Measurements from ENCODE around the gene MRPS34. TPM values are rescaled to one million over a fixed set of nuclear protein-coding genes. Genes with fewer than 3 reads are reported as not detected.

Gene MRPS34
- total RNA-seq, 1 donor from 2014 or later: 75.1 TPM

DNA sequence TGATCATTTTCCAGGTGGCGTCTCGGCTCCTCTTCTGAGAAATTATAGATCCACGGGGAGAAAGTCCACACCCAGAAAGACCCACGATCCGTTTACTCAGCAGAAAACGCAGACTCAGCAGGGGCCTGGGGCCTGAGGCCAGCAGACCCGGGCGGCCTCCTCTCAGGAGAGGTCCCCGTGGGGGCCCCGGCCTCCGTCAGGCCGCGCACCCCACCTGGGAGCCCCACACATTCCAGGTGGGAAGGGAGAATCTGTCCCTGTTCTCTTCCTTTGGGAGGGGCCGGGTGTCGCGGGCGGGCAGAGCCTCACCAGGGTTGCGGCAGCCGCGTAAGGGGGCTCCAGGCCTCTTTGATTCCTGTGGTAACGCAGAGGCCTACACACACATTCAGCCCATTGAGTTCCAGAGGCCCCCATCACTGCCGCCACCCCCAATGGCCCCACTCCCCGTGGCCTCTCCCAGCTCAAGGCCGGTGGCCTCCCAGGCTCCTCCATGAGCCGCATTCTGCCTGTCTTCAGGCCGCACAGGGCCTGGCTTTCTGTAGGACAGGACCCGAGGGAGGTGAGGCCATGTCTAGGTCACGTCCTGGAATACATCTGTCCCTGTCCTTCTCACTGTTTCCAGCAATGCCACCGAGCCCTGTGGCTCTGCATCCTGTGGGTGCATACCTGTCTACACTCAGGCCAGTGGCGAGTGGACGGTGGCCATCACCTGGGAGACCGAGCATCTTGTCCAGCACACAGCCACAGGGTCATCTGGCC, 22.2 kb upstream of the MRPS34 start:
- H3K27ac Mint-ChIP-seq (ENCODE audit: unreplicated experiment): no peak overlapping the region
- peaks cover 9% of the 10 kb centered on the region for H3K9me3 Mint-ChIP-seq (ENCODE audit: unreplicated experiment)
- peak; percentile 16 for DNase-seq
- no peaks in the 10 kb centered on the region for H3K4me1 Mint-ChIP-seq (ENCODE audit: low read depth, unreplicated experiment)
- H3K4me3 Mint-ChIP-seq (ENCODE audit: unreplicated experiment): no peak overlapping the region
- TF ChIP-seq, protein P1, sequence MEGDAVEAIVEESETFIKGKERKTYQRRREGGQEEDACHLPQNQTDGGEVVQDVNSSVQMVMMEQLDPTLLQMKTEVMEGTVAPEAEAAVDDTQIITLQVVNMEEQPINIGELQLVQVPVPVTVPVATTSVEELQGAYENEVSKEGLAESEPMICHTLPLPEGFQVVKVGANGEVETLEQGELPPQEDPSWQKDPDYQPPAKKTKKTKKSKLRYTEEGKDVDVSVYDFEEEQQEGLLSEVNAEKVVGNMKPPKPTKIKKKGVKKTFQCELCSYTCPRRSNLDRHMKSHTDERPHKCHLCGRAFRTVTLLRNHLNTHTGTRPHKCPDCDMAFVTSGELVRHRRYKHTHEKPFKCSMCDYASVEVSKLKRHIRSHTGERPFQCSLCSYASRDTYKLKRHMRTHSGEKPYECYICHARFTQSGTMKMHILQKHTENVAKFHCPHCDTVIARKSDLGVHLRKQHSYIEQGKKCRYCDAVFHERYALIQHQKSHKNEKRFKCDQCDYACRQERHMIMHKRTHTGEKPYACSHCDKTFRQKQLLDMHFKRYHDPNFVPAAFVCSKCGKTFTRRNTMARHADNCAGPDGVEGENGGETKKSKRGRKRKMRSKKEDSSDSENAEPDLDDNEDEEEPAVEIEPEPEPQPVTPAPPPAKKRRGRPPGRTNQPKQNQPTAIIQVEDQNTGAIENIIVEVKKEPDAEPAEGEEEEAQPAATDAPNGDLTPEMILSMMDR (IDR thresholded peaks at IDR 0.05; ENCODE audit: partially characterized antibody, unreplicated experiment): no peak
- H3K27me3 Mint-ChIP-seq (ENCODE audit: unreplicated experiment): no peaks in the 10 kb centered on the region
- H3K36me3 Mint-ChIP-seq (ENCODE audit: unreplicated experiment): peaks cover 11% of the 10 kb centered on the region

DNA sequence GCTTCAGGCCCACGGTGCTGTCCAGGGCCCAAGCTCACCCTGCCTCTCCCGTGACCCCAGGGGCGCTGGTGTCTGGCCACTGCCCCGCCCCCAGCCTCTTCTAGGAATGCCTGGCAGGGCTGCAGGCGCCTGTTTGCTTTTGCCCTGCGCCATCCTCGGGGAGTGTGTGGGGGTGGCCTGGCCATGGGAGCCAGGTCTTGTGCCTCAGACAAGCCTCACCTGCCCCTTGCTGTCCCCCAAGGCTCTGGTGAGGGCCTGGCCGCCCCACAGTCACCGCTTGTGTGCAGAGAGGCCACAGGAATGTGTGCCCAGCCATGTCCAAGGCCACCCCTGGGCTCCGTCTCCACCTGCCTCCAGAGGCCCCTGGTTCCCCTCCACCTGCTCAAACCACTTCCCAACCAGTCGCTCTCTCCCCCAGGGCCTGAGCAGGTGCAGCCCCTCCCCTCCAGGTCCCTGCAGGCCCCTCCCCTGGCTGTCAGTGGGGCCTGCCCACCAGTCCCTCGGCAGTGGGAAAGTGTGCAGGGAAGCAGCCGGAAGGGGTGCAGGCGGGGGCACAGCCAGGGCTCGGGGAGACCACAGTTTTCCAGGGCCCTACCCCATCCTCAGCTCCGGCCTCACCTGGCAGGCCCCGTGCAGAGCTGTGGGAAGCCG, 21.4 kb upstream of the MRPS34 start:
- Mint-ChIP-seq H3K36me3 (ENCODE audit: unreplicated experiment) (peaks cover 5% of the 10 kb centered on the region), H3K27ac (ENCODE audit: unreplicated experiment) (no peak overlapping the region), H3K27me3 (ENCODE audit: unreplicated experiment) (no peaks in the 10 kb centered on the region), H3K9me3 (ENCODE audit: unreplicated experiment) (peaks cover 7% of the 10 kb centered on the region), H3K4me3 (ENCODE audit: unreplicated experiment) (no peak overlapping the region), H3K4me1 (ENCODE audit: low read depth, unreplicated experiment) (no peaks in the 10 kb centered on the region)
- no peak for DNase-seq
- TF ChIP-seq, protein P1 (IDR thresholded peaks at IDR 0.05; ENCODE audit: partially characterized antibody, unreplicated experiment): no peak

DNA sequence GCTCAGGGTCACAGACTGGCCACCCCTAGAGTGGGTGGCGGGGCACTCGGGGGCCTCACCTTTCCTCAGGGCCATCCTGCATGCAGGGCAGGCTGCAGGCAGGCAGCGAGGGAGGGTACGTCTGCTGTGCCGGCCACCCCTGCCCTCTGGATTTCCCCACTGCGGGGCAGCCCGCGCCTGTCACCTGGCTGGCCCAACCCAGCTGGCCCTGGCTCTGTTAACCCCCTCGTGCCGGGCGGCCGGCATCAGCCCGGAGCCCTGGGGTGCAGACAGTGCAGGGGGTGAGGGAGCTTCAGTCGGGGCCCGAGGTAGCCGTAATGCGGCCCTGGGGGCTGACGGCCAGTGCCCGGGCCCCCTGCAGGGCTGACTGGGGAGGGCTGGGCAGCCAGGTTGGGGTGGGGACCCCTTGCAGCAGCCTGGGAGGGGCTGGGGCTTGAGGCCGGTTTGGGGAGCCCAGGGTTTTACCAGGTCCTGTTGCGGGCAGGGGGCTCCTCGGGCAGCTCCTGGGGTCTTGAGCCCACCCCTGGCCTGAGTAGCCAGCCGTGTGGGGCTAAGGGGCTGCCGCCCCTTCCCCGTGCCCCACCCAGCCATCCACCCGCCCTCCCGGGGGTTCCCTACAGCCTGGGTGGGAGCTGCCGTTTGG, 20.8 kb upstream of the MRPS34 start, which contains the start of gene IGFALS:
TSS of gene IGFALS (minus strand) at position 128 of the 643 bp plus-strand sequence. CDS start at position 75, 53 bp downstream.
- TF ChIP-seq, protein P1 (IDR thresholded peaks at IDR 0.05; ENCODE audit: partially characterized antibody, unreplicated experiment): no peak
- no peak for DNase-seq
- H3K4me3 Mint-ChIP-seq (ENCODE audit: unreplicated experiment): no peak within 1 kb of the TSS
- H3K4me1 Mint-ChIP-seq (ENCODE audit: low read depth, unreplicated experiment): no peaks in the 10 kb centered on the region
- no peaks in the 10 kb centered on the region for H3K27me3 Mint-ChIP-seq (ENCODE audit: unreplicated experiment)
- H3K27ac Mint-ChIP-seq (ENCODE audit: unreplicated experiment): no peak within 1 kb of the TSS
- H3K36me3 Mint-ChIP-seq (ENCODE audit: unreplicated experiment): no peaks in the 10 kb centered on the region
- peaks cover 5% of the 10 kb centered on the region for H3K9me3 Mint-ChIP-seq (ENCODE audit: unreplicated experiment)

DNA sequence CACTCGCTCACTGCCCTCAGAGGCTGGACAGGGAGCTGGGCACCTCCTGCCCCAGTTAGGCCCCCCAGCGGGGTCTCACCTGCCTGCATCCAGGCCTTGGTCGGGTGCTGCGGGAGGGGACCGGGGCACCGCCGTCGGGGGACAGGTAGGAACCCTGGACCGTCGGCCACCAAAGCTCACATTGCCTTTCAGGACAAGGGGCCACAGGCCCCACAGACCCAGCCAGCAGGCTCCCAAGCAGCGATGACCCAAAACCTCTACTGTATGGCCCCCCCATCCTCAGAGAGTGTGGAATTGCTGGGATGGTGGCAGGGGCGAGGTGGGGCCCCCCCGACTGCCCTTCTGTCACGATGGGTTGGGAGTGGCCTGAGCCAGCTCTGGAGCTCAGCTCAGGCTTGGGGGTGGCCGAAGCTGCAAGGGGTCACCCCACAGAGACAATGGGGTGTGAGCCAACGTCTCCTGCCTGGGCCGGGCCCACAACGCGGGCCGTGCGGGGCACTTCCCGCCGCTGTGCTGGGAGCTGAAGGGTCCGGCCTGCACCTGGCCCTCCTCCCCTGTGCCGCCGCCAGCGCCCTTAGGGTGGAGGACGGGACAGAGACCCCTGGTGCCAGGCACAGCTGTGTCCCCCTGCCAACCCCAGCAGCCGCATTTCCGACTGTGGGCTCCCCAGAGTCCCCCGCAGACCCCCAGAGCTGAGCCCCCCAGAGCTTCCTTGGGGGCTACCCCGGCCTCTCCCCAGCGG, 20.1 kb upstream of the MRPS34 start:
- Mint-ChIP-seq H3K4me3 (ENCODE audit: unreplicated experiment) (no peak overlapping the region), H3K27ac (ENCODE audit: unreplicated experiment) (no peak overlapping the region), H3K36me3 (ENCODE audit: unreplicated experiment) (no peaks in the 10 kb centered on the region), H3K4me1 (ENCODE audit: low read depth, unreplicated experiment) (no peaks in the 10 kb centered on the region), H3K27me3 (ENCODE audit: unreplicated experiment) (no peaks in the 10 kb centered on the region), H3K9me3 (ENCODE audit: unreplicated experiment) (peaks cover 5% of the 10 kb centered on the region)
- TF ChIP-seq, protein P1 (IDR thresholded peaks at IDR 0.05; ENCODE audit: partially characterized antibody, unreplicated experiment): no peak
- DNase-seq: no peak
